GM12891 (cell line): ENCODE data around the gene ITPR1.

Experiments used
- PAX5 ChIP-seq: IDR thresholded peaks from 2 replicates; pipeline ENCODE4 v1.6.1; 2011; ENCODE audit warnings: low read length, moderate library complexity, mild to moderate bottlenecking; ENCODE audit not compliant: insufficient read depth, severe bottlenecking
- POLR2A ChIP-seq: IDR thresholded peaks from 2 replicates; pipeline ENCODE4 v1.6.1; 2011; ENCODE audit warnings: low read depth, low read length, control low read depth
- POLR2AphosphoS5 ChIP-seq: IDR thresholded peaks from 2 replicates; pipeline ENCODE4 v1.6.1; 2011; ENCODE audit warnings: low read depth, low read length, control low read depth
- POU2F2 ChIP-seq: IDR thresholded peaks from 2 replicates; pipeline ENCODE4 v1.6.1; 2011; ENCODE audit warnings: low read depth, mild to moderate bottlenecking, control low read depth, low read length, moderate library complexity
- SPI1 ChIP-seq: IDR thresholded peaks from 2 replicates; pipeline ENCODE4 v1.6.1; 2011; ENCODE audit warnings: low read depth, low read length, control low read depth
- TAF1 ChIP-seq: IDR thresholded peaks from 2 replicates; pipeline ENCODE4 v1.6.1; 2011; ENCODE audit warnings: low read depth, low read length, control low read depth

DNA sequence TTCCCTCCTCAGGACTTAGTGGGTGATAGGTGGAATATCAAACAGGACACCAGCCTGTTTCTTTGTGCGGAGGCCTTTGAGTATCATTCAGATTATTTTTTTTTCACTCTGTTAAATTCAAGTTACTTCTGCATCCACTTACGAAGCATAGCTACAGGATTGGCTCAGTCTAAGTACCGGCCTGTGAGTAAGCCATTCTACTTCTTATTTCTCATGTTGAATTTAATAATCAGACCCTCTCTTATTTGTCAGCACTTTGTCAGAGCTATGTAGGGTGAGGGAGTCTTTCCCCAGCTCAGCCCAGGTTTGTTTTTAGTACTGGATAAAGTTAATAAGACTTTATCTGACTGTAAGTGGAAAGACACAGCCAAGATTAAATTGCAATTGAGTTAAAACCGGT lies 54.7 kb downstream of the ITPR1 start:
- TF ChIP-seq POLR2AphosphoS5 (no peak), POLR2A (no peak), TAF1 (no peak), POU2F2 (no peak), PAX5 (no peak), SPI1 (no peak)
